ENCODE results near the gene ANKRD52.

DNA sequence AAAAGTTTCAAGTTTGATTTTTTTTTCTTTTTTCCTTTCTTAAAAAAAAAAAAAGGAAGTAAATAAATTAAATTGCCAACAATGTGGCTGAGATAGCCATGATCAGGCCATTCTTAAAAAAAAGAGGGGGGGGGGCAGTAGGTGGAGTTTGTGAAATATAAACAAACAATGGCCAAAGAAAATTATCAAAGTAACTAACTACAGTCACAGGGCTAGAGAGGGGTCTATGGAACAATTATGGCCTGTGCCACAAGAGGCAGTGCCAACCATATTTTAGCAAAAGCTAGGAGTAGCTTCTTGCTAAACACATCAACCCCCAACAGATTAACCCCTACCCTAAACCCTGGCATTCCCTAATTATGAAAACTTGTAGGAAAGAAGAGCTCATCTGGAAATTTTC is 52.7 kb downstream of the ANKRD52 start:
- no peak for TF ChIP-seq POLR2A (IDR thresholded peaks at IDR 0.05)
- TF ChIP-seq, protein P1, sequence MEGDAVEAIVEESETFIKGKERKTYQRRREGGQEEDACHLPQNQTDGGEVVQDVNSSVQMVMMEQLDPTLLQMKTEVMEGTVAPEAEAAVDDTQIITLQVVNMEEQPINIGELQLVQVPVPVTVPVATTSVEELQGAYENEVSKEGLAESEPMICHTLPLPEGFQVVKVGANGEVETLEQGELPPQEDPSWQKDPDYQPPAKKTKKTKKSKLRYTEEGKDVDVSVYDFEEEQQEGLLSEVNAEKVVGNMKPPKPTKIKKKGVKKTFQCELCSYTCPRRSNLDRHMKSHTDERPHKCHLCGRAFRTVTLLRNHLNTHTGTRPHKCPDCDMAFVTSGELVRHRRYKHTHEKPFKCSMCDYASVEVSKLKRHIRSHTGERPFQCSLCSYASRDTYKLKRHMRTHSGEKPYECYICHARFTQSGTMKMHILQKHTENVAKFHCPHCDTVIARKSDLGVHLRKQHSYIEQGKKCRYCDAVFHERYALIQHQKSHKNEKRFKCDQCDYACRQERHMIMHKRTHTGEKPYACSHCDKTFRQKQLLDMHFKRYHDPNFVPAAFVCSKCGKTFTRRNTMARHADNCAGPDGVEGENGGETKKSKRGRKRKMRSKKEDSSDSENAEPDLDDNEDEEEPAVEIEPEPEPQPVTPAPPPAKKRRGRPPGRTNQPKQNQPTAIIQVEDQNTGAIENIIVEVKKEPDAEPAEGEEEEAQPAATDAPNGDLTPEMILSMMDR (IDR thresholded peaks at IDR 0.05): no peak
